C4-2B (cell line): ENCODE data around the gene LINC00305.

Experiments
- CTCF ChIP-seq: fragments of 450-650 bp; conservative IDR thresholded peaks from 2 replicates; pipeline ENCODE4 v1.5.1; 2017; ENCODE audit warnings: mild to moderate bottlenecking
- ZFX ChIP-seq: fragments of 450-650 bp; IDR thresholded peaks from 2 replicates; pipeline ENCODE4 v1.6.1; 2017

- TF ChIP-seq CTCF = no peak
- no peak for TF ChIP-seq ZFX
Measured at GRCh38 chr18:64142904-64143303, 6.0 kb downstream of the LINC00305 start.
